ENCODE measurements around the gene EBP.
"Not testable (repeated sequence)": the region's sequence is repeated elsewhere in the genome, so short reads cannot be mapped to it uniquely, and the experiment has no call there.

EBP gene

DNA sequence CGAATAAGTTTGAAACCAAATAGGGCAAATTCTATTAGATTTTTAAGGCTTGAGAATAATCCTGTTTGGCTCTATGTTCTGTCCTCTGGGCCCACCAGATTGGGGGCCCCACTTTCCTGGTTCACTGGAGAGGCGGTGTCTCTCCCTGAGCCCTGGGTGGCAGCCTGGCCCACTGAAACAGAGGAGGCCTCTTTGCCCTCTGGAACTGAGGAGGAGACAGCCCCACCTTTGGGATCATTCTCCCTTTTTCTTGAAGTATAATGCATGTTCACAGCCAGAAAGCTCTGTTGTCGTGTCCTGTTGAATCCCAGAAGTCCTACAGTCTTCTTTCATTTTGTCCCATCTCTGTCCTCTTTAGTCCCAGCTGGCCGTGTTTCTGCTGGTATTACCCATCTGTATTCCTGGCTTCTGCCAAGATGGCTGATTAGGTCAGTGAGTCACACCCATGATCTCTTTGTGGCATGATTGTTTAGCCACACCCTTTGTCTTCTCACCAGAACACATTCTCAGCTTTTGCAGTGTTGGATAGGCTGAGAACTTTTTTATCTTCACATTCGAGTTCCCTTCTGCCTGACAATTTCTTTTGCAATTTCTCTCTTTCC, 9.9 kb downstream of the EBP start:
- DNase-seq = no peak

DNA sequence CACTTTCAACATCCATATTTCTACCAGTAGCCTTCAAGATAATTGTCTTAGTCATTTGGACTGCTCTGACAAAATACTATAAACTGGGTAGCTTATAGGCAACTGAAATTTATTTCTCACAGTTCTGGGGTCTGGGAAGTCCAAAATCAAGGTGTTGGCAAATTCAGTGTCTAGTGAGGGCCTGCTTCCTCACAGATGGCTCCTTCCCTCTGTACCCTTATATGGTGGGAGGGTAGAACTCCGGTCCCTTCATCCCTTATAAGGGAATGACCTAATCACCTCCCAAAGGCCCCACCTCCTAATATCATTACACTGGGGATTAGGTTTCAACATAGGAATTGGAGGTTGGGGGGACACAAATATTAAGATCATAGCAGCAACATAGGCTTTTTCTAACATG, 10.6 kb downstream of the EBP start:
- no peak for DNase-seq

DNA sequence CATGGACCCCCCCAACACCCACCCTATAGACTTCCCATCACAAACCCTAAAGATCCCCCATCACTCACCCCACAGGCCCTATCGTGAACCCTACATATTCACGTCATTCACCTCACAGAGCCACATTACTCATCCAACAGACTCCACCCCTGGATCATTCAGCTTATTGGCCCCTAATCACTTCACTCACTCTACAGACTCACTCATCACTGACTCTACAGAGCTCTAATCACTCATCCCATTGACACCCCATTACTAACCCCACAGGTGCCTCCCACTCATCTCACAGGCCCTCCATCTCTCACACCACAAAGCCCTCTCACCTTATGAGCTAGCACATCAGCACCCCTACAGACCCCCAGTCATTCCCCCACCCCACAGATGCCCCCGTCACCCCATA, 11.6 kb downstream of the EBP start:
- DNase-seq = no peak

DNA sequence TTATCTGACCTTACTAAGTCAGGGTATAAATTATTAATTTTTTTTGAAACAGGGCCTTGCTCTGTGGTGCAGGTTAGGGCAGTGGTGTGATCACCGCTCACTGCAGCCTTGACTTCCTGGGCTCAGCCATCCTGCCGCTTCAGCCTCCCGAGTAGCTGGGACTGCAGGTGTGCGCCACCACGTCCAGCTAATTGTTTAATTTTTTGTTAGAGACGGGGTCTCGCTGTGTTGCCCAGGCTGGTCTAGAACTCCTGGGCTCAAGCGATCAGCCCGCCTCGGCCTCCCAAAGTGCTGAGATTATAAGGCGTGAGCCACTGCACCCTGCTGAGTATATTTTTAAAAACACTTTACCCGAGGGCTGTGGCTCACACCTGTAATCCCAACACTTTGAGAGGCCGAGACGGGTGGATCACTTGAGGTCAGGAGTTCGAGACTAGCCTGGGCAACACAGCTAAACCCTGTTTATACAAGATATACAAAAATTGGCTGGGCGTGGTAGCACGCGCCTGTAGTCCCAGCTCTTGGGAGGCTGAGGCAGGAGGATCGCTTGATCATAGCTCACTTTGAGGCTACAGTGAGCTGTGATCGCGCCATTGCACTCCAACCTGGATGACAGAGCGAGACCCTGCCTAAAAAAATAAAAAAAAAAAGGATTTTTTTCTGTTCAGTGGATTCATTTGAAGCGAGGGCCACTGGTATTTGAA, 17.2 kb downstream of the EBP start:
- DNase-seq = no peak

DNA sequence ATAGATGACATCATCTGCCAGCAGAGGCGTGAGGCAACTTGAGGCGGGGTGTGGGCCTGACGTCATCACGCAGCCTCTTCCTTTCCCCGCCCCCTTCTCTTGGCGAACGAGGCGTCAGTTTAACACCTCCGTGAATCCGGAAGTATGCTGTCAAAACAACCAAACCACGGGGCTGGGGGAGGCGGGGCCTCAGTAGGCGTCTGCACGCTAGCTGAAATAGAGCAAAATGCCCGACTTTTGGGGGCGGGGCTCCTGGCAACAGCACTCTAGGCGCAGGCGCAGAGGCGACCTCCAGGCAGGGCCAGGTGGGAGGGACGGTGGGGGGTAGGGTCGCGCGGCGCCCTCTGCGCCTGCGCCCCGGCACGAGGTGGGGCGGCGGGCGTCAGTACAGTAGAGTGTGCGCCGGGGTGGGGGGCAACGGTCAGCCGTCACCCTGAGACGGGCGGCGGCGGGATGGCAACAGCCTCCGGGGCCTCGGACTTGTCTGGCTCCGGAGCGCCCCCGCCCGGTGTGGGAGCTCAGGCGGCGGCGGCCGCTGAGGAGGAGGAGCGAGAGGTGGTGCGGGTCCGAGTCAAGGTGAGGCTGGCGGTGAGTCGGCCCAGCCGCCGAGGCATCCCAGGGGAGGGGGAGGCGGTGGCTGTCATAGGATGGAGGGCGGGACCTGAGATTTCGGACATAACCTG, 17.9 kb downstream of the EBP start, which contains the start of gene TBC1D25:
TBC1D25 (plus strand) TSS at position 370 of the 683 bp plus-strand sequence; CDS start at position 454, 84 bp downstream.
- DNase-seq = peak; percentile 96

DNA sequence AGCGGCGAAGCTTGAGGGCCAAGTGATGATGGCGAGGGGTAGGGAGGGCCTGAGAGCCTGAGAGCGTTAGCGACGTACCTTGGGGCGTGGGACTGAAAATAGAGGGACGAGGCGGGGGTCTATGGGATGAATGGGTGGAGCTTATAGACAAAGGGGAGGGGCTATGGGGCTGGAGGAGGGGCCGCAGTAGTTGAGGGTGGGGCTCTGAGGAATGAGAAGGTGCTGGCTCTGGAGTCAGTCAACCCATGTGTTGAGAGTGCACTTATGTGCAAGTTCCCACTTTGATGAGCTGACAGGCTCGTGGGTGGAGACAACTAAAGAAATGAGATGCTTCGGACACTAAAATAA, 18.4 kb downstream of the EBP start:
- peak; percentile 45 for DNase-seq

DNA sequence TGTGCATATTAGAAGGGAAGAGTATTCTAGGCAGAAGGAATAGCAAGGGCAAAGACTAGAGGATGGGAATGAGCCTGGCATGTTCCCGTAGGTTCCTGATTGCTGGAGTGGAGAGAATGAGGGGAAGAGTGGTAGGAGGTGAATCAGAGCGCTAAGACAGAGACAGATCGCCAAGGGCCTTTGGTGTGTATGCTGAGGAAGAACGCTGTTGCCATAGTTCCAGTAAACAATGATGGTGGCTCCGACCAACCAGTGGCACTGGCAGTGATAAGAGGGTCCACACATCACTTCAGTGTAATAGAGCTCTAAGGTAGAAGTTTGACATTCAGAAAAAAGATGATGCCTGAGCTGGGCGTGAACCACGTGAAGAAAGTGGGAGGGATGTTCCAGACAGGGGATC, 18.9 kb downstream of the EBP start:
- DNase-seq = no peak

DNA sequence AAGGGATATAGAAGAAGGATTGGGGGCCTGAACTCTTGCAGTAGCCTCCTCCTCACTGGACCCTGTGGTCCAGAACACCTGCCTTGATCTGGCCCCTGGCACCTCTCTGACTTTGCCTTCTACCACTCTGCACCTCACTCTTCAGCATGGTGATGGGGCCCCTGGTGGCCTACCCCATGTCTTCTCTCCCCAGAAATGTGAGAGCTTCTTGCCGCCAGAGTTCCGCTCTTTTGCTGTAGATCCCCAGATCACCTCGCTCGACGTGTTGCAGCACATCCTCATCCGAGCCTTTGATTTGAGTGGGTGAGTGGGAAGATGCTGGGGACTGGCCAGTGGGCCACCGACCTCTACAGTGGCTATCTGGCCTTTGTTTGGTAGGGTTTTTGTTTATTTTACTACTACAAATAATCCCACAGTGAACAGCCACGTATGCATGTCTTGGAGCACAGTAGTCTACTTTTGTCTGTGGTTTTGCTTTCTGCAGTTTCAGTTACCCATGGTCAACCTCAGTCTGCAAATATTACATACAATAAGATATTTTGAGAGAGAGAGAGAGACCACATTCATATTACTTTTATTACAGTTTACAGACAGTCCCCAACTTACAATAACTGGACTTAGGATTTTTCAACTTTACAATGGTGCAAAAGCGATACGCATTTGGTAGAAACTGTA, 19.7 kb downstream of the EBP start:
- DNase-seq = no peak

DNA sequence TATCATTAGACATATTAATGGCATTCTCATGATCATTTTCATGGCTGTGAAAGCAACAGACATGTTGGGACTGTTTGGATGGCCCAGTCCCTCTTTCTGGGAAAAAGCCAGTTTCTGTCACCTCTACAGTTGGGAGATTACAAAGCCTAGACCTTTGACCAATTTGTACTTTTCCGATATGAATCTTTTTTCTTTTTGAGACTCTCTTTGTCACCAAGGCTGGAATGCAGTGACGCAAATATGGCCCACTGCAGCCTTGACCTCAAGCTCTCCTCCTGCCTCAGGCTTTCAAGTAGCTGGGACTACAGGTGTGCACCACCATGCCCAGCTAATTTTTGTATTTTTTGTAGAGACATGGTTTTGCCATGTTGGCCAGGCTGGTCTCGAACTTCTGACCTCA, 27.3 kb downstream of the EBP start:
- no peak for DNase-seq

DNA sequence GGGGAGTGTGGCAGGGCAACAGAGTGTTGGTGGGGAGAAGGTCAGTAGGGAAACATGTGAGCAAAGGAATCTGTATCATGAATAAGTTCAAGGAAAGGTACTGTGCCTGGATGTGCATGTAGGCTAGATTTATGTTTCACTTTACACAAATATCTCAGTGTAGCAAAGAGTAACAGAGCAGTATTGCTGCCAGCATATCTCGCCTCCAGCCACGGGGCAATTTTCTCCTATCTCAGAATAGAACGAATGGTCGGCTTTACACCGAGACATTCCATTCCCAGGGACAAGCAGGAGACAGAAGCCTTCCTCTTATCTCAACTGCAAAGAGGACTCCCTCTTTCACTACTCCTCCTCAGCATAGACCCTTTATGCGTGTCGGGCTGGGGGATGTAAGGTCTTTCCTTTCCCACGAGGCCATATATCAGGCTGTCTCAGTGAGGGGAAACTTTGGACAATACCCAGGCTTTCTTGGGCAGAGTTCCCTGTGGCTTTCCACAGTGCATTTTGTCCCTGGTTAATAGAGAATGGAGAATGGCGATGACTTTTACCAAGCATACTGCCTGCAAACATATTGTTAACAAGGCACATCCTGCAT, 34.2 kb downstream of the EBP start:
- not testable (repeated sequence) for DNase-seq

DNA sequence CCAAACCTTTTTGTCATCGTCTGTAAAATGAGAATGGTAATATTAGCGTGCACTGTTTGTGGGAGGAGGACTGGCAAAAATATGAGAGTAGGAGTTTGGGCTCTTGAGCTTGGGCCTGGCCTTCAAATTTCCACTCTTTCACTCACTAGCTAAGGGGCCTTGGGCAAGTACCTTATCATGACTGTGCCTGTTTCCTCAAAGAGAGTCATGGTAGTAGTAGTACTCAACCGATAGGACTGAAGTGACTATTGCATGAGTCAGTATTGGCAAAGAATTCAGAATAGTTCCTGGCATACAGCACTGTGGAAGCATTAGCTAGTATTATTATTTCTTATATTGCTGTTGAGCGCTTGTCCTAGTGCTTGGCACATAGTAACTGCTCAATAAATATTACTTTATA, 36.7 kb downstream of the EBP start:
- DNase-seq = no peak

DNA sequence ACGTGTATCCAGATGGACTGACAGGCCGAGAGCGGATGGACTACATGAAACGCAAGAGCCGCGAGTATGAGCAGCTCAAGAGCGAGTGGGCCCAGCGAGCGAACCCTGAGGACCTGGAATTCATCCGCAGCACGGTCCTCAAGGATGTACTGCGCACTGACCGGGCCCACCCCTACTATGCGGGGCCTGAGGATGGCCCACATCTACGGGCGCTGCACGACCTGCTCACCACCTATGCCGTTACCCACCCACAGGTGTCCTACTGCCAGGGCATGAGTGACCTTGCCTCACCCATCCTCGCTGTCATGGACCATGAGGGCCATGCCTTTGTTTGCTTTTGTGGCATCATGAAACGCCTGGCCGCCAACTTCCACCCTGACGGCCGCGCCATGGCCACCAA, 38.0 kb downstream of the EBP start:
- no peak for DNase-seq

DNA sequence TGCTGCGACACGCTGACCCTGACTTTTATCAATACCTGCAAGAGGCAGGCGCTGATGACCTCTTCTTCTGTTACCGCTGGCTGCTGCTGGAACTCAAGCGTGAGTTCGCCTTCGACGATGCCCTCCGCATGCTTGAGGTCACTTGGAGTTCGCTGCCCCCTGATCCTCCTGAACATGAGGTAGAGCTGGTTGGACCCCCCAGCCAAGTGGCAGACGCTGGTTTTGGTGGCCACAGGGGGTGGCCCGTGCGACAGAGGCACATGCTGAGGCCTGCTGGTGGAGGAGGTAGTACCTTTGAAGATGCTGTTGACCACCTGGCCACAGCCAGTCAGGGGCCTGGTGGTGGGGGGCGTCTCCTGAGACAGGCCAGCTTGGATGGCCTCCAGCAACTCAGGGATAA, 38.4 kb downstream of the EBP start:
- DNase-seq = no peak

DNA sequence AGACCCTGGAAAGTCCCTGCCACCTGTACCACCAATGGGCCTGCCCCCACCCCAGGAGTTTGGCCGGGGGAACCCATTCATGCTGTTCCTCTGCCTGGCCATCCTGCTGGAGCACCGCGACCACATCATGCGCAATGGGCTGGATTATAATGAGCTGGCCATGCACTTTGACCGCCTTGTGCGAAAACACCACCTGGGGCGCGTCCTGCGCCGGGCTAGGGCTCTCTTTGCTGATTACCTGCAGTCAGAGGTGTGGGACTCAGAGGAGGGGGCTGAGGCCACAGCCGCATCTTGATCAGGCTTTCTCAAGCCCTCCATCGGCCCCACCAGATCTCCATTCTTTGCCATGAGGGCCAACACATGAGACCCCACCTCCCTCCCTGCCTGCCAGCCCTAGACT, 39.1 kb downstream of the EBP start:
- DNase-seq = no peak

DNA sequence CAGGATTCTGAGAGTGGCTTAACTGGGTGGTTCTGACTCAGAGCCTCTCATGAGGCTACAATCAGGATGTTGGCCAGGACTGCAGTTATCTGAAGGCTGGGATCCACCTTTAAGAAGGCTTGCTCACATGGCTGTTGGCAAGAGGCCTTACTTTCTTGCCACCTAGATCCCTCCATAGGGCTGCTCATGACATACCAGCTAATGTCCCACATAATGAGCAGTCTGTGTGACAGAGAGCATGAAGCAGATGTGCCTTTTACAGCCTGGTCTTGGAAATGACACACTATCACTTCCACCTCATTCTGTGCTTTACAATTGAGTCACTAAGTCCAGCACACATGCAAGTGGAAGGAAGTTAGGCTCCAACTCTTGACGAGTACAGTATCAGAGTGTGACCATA, 48.4 kb downstream of the EBP start:
- DNase-seq = no peak

DNA sequence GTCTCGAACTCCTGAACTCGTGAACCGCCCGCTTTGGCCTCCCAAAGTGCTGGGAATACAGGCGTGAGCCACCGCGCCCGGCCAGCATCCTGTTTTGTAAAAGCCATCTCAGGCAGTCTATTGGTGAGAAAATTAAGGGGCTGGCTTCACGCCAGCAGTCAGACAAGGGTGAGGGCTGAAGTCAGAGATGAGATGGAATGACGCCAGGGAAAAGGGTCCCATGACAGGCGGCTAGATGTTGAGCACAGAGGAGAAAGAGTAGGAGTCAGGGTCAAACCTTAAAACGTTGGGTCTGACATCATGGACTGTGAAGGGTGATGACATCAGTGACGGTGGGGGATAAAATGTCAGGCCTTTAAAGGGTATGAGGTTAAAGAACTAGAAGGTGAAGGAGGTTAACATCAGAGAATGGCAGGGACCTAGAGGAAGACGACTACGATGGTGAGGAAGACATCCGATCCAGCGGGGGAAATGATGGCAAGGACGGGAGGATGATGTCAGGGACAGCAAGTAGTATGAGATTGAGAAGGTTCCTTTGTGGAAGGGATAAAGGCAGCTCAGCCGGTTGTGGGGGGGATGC, 52.2 kb downstream of the EBP start:
- DNase-seq = peak; percentile 8

DNA sequence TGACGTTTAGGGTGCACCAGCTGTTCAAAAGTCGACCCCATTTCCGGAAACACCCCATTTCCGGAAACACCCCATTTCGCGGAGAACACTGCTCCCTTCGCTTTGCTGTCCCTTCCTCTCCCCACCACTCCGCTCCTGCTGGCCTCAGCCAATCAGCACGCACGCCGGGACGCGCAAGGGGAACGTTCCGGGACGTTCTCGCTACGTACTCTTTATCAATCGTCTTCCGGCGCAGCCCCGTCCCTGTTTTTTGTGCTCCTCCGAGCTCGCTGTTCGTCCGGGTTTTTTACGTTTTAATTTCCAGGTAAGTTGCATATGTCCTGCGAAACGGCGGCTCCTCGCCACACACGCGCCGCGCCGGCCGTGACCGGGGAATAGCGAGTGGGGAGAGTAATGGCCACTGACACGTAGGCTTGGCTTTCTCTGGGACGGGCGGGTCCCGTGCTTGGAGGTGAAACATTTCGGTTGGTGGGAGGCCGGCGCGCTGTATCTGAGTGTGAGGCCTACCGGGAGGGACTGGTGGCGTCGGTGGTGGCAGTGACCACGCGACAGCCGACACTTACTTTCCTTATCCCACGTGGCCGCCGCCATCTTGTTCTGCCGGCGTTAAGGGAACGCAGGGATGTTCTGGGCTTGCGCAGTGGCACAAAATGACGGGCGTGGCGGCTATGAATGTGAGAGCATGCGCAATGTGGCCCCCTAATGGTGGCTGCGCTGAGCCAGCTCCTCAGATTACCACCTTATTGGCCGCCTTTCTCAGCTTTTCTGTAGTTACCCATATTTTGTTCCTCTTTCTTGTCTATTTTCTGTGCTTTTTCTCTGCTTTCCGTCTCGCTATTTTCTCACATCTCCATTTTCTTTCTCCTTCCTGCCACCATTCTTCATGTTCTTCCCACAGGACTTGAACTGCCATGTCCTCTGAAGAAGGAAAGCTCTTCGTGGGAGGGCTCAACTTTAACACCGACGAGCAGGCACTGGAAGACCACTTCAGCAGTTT, 53.0 kb downstream of the EBP start, which contains the start of gene RBM3:
RBM3 (plus strand) TSS at position 215 of the 997 bp plus-strand sequence; CDS start at position 912, 697 bp downstream.
- DNase-seq = peak; percentile 89

DNA sequence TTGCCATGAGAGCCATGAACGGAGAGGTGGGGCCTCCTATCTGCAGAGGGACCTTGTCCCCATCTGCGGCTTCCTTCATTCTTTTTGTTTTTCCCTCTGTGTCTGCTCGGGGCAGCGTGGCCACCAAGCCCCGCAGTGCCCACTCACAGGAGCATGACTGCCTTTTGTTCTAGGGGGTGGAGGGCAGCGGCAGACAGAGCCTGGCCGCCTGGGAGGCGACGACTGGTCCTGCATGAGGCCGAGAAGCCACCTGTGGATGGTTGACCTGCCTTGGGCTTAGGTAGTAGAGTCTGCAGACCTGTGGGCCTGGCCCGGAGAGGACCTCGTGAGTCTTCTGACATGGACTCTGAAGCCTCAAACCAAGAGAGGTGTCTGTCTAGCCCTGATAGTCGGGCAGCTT, 54.0 kb downstream of the EBP start:
- no peak for DNase-seq

DNA sequence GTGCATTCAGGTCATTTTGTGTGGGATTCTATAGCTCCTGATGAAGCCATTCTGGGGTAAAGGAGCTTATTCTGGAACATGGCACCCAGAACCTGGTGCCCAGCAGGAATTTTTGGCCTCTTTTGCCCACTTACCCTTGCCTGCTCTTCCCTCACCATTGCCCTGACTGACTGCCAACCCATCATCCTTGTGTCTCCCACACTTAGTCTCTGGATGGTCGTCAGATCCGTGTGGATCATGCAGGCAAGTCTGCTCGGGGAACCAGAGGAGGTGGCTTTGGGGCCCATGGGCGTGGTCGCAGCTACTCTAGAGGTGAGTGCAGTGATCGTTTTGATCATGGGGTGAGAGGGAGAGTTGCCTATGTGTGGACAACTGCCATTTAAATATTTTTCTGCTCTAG, 54.5 kb downstream of the EBP start:
- no peak for DNase-seq
